IMR-90 (cell line): ENCODE data around the gene MTERF2. TPM values are rescaled to one million over a fixed set of nuclear protein-coding genes. Genes with fewer than 3 reads are reported as not detected.

Source experiments
- ATAC-seq: fragments of 200-7000 bp; cut with Tn5 transposase; 2 replicates; pipeline ENCODE4 v1.9.1; 2020; ENCODE audit warnings: low read depth, mild to moderate bottlenecking, moderate library complexity
- BruUV-seq: library from RNA; stranded (reverse); fragments of 400-500 nt; replicated peaks from 2 replicates; lab custom pipeline; 2021; lab: Mats Ljungman, UMichigan
- CTCF ChIA-PET: fragments of 300-600 bp; formaldehyde crosslinking; extraction: SDS; loops from one replicate; lab custom pipeline; 2021; ENCODE audit warnings: antibody characterized with exemption; lab: Yijun Ruan, JAX
- POLR2A ChIA-PET: fragments of 300-600 bp; sonication (Branson Sonifier 250); formaldehyde crosslinking; loops from one replicate; lab custom pipeline; 2022; ENCODE audit warnings: antibody characterized with exemption; ENCODE audit not compliant: unreplicated experiment; lab: Charles Lee
- DNase-seq: peaks from one replicate; pipeline ENCODE4 v3.0.0; 2013
- H2AFZ ChIP-seq: replicated peaks from 2 replicates; pipeline ENCODE3; 2013; ENCODE audit warnings: low read length, mild to moderate bottlenecking; ENCODE audit not compliant: poor library complexity
- H2AK5ac ChIP-seq: 2 replicates; pipeline ENCODE4 v1.6.1; 2013; ENCODE audit warnings: low read depth, low read length, inconsistent platforms
- H2AK9ac ChIP-seq: replicated peaks from 2 replicates; pipeline ENCODE3; 2013; ENCODE audit warnings: mild to moderate bottlenecking, low read depth, low read length, moderate library complexity; ENCODE audit not compliant: poor library complexity
- H2BK120ac ChIP-seq: 2 replicates; pipeline ENCODE4 v1.6.1; 2013; ENCODE audit warnings: low read depth, low read length, inconsistent platforms
- H2BK15ac ChIP-seq: 3 replicates; pipeline ENCODE4 v1.6.1; 2013; ENCODE audit warnings: low read depth, low read length, inconsistent platforms
- H2BK20ac ChIP-seq: 2 replicates; pipeline ENCODE4 v1.6.1; 2013; ENCODE audit warnings: low read depth, mild to moderate bottlenecking, inconsistent platforms, low read length, moderate library complexity
- H2BK5ac ChIP-seq: 2 replicates; pipeline ENCODE4 v1.6.1; 2013; ENCODE audit warnings: mild to moderate bottlenecking, low read depth, low read length, inconsistent platforms; ENCODE audit not compliant: poor library complexity, severe bottlenecking
- H3K14ac ChIP-seq: replicated peaks from 2 replicates; pipeline ENCODE4 v1.6.1; 2013; ENCODE audit warnings: low read depth, low read length, inconsistent platforms
- H3K18ac ChIP-seq: 2 replicates; pipeline ENCODE4 v1.6.1; 2013; ENCODE audit warnings: low read depth, low read length, control low read depth
- H3K23ac ChIP-seq: 2 replicates; pipeline ENCODE4 v1.6.1; 2013; ENCODE audit warnings: low read depth, low read length, inconsistent platforms
- H3K27ac ChIP-seq: 2 replicates; pipeline ENCODE4 v1.5.1; 2013; ENCODE audit warnings: mild to moderate bottlenecking, control low read depth, low read length; ENCODE audit not compliant: insufficient read depth
- H3K27me3 ChIP-seq: 2 replicates; pipeline ENCODE4 v1.6.1; 2013; ENCODE audit warnings: low read length; ENCODE audit not compliant: control insufficient read depth, insufficient read depth
- H3K36me3 ChIP-seq: 2 replicates; pipeline ENCODE4 v1.6.1; 2013; ENCODE audit warnings: low read length, mixed read lengths; ENCODE audit not compliant: control insufficient read depth, insufficient read depth
- H3K4ac ChIP-seq: 2 replicates; pipeline ENCODE4 v1.6.1; 2013; ENCODE audit warnings: low read depth, low read length, inconsistent platforms
- H3K4me1 ChIP-seq: 2 replicates; pipeline ENCODE4 v1.6.1; 2013; ENCODE audit warnings: low read length, mixed read lengths; ENCODE audit not compliant: control insufficient read depth, insufficient read depth
- H3K4me2 ChIP-seq: 2 replicates; pipeline ENCODE4 v1.6.1; 2013; ENCODE audit warnings: low read depth, mild to moderate bottlenecking, control low read depth, low read length, moderate library complexity
- H3K4me3 ChIP-seq: 2 replicates; pipeline ENCODE4 v1.5.1; 2013; ENCODE audit warnings: low read depth, mild to moderate bottlenecking, control low read depth, low read length, moderate library complexity; ENCODE audit not compliant: insufficient read depth
- H3K56ac ChIP-seq: 2 replicates; pipeline ENCODE4 v1.6.1; 2013; ENCODE audit warnings: low read length, inconsistent platforms; ENCODE audit not compliant: insufficient read depth; ENCODE audit errors: extremely low read depth
- H3K79me1 ChIP-seq, 2 experiments: 2 replicates each; pipeline ENCODE4 v1.6.1; 2013; ENCODE audit warnings: low read length in 2 of 2, inconsistent platforms in 1 of 2, low read depth in 1 of 2
- H3K9ac ChIP-seq: 2 replicates; pipeline ENCODE4 v1.6.1; 2013; ENCODE audit warnings: low read depth, low read length, control low read depth
- H3K9me1 ChIP-seq: 2 replicates; pipeline ENCODE4 v1.6.1; 2013; ENCODE audit warnings: low read length, inconsistent platforms; ENCODE audit not compliant: insufficient read depth
- H3K9me3 ChIP-seq: 2 replicates; pipeline ENCODE4 v1.6.1; 2013; ENCODE audit warnings: low read length; ENCODE audit not compliant: control insufficient read depth, insufficient read depth
- H4K20me1 ChIP-seq: 2 replicates; pipeline ENCODE4 v1.6.1; 2013; ENCODE audit warnings: low read length, inconsistent platforms; ENCODE audit not compliant: insufficient read depth
- H4K5ac ChIP-seq: 2 replicates; pipeline ENCODE4 v1.6.1; 2013; ENCODE audit warnings: mild to moderate bottlenecking, low read depth, low read length, control low read depth
- H4K8ac ChIP-seq, 2 experiments: 2 replicates each; pipeline ENCODE4 v1.6.1; 2013; ENCODE audit warnings: low read depth in 2 of 2, low read length in 2 of 2, control low read depth in 1 of 2, inconsistent platforms in 1 of 2
- H4K91ac ChIP-seq: 2 replicates; pipeline ENCODE4 v1.6.1; 2013; ENCODE audit warnings: low read depth, low read length, inconsistent platforms; ENCODE audit not compliant: insufficient read depth
- CEBPB ChIP-seq: IDR thresholded peaks from 2 replicates; pipeline ENCODE4 v1.6.1; 2012; ENCODE audit warnings: low read depth, low read length, improper control_type of control experiment
- CTCF ChIP-seq: conservative IDR thresholded peaks from 2 replicates; pipeline ENCODE4 v1.5.1; 2012; ENCODE audit warnings: mild to moderate bottlenecking, low read depth, low read length, improper control_type of control experiment
- FOS ChIP-seq: fragments of 150-350 bp; IDR thresholded peaks from 2 replicates; pipeline ENCODE4 v1.6.1; 2016; ENCODE audit warnings: low read depth, low read length
- MAFK ChIP-seq: IDR thresholded peaks from 2 replicates; pipeline ENCODE4 v1.6.1; 2012; ENCODE audit warnings: low read depth, low read length, improper control_type of control experiment
- USF2 ChIP-seq: fragments of 150-350 bp; IDR thresholded peaks from 2 replicates; pipeline ENCODE4 v1.6.1; 2017; ENCODE audit warnings: mild to moderate bottlenecking, antibody characterized with exemption, low read length, low read depth
- WGBS, 2 experiments: methylation state at CpG; one replicate each; pipeline versions ENCODE4 v1.1.5 to v1.1.7; 2013; ENCODE audit warnings: missing lambda C conversion rate in 2 of 2; ENCODE audit not compliant: insufficient read length in 1 of 2; ENCODE audit errors: extremely low coverage in 2 of 2; 5-methylcytosine and 5-hydroxymethylcytosine counted together
- dilution Hi-C: fragments of 300-500 bp; cut with HindIII; formaldehyde crosslinking; loops from one replicate; pipeline ENCODE4 v1.14.3; 2018; ENCODE audit warnings: low sequenced_read_pairs; ENCODE audit not compliant: unreplicated experiment
- in situ Hi-C: fragments of 300-500 bp; cut with MboI; formaldehyde crosslinking; loops from 3 replicates; pipeline ENCODE4 v1.14.3; 2019; ENCODE audit warnings: low sequenced_read_pairs, inconsistent platforms, mixed read lengths
- intact Hi-C: fragments of 100-400 bp; cut with micrococcal nuclease; formaldehyde crosslinking; loops from 2 replicates; pipeline ENCODE4 v1.10.0; 2022
- polyA plus RNA-seq, 3 experiments: library from polyadenylated mRNA; depleted of rRNA; stranded (reverse); fragments of >200 nt; gene quantifications; 2 replicates each; pipeline ENCODE4 v1.2.3, GENCODE V29; 2012; ENCODE audit warnings: low replicate concordance in 1 of 3
- total RNA-seq: library from RNA; depleted of rRNA; stranded (reverse); fragments of >200 nt; gene quantifications from 2 replicates; pipeline ENCODE4 v1.2.3, GENCODE V29; 2012

The MTERF2 gene
- total and polyA plus RNA-seq, 2 of the 4 experiments (the other 2 are of a cell fraction) = 3.0 to 3.8 TPM

- ATAC-seq (no peak), DNase-seq (no peak)
- Histone ChIP-seq H4K8ac (no peak overlapping the region), H3K9me1 (no peaks in the 10 kb centered on the region), H3K27ac (no peak overlapping the region), H3K9me3 (no peaks in the 10 kb centered on the region), H3K36me3 (no peaks in the 10 kb centered on the region), H2AK5ac (no peak overlapping the region), H3K9ac (no peak overlapping the region), H3K4me3 (no peak overlapping the region), H3K56ac (no peak overlapping the region), H2BK15ac (no peak overlapping the region), H4K91ac (no peak overlapping the region), H3K14ac (no peak overlapping the region), H3K18ac (no peak overlapping the region), H2AK9ac (no peak overlapping the region), H2BK5ac (no peak overlapping the region), H2BK20ac (no peak overlapping the region), H3K4ac (no peak overlapping the region), H4K20me1 (no peaks in the 10 kb centered on the region), H3K4me1 (no peaks in the 10 kb centered on the region), H2AFZ (no peak overlapping the region), H3K27me3 (no peaks in the 10 kb centered on the region), H3K79me1 (no peaks in the 10 kb centered on the region), H2BK120ac (no peak overlapping the region), H3K4me2 (no peak overlapping the region), H4K5ac (no peak overlapping the region), H3K23ac (no peak overlapping the region)
- WGBS, 2 experiments = no CpG with 5 or more reads among the region's 2 CpGs
- in situ Hi-C loops (no loop called here), dilution Hi-C loops (no loop called here), intact Hi-C loops (no loop called here)
- ChIA-PET CTCF (no interaction called here), POLR2A (no interaction called here)
- no peak for TF ChIP-seq MAFK
- TF ChIP-seq FOS = no peak
- TF ChIP-seq CTCF = no peak
- no peak for TF ChIP-seq CEBPB
- TF ChIP-seq USF2 = no peak
- BruUV-seq = no TSS peak
These were observed 44.2 kb downstream of the MTERF2 start for GRCh38 chr12:106942775-106943174.
